GM12892 (cell line): ENCODE results near the gene ZNF584.
"Not testable (repeated sequence)": the region's sequence is repeated elsewhere in the genome, so short reads cannot be mapped to it uniquely, and the experiment has no call there.

ENCODE experiments used
- POLR2A ChIP-seq: IDR thresholded peaks from 2 replicates; pipeline ENCODE4 v1.6.1; 2011; ENCODE audit warnings: low read depth, low read length, control low read depth
- POLR2AphosphoS5 ChIP-seq: IDR thresholded peaks from 2 replicates; pipeline ENCODE4 v1.6.1; 2011; ENCODE audit warnings: low read depth, low read length, control low read depth
- TAF1 ChIP-seq: IDR thresholded peaks from 2 replicates; pipeline ENCODE4 v1.6.1; 2011; ENCODE audit warnings: low read depth, mild to moderate bottlenecking, control low read depth, low read length, borderline replicate concordance

- TF ChIP-seq POLR2AphosphoS5, POLR2A, TAF1: not testable (repeated sequence)
Measured at GRCh38 chr19:58403920-58404478, 4.5 kb upstream of the ZNF584 start.
